Body of pancreas (tissue), 4 donors: ENCODE measurements around the gene DRC7. TPM values are rescaled to one million over a fixed set of nuclear protein-coding genes. Genes with fewer than 3 reads are reported as not detected.
A peak's percentile ranks its signal among the peaks of the same experiment; 100 is the strongest.

Experiments used
- ATAC-seq: fragments of 150-250 bp; one replicate; pipeline ENCODE4 v1.9.1; 2016
- DNase-seq, 4 donors: peaks; one replicate each; pipeline ENCODE4 v3.0.0-alpha.2; 2019
- H3K27ac ChIP-seq, 4 donors: fragments of 200-600 bp; sonication (generic); 1 replicate in 3 of 4; 2 replicates in 1 of 4; pipeline versions ENCODE4 v1.5.1 to v1.6.1; 2016 to 2019; ENCODE audit warnings: mild to moderate bottlenecking in 1 of 4, mixed read lengths in 1 of 4, moderate library complexity in 1 of 4
- H3K27me3 ChIP-seq, 2 donors: fragments of 200-600 bp; sonication (generic); one replicate each; pipeline ENCODE4 v1.6.0; 2016; ENCODE audit warnings: mild to moderate bottlenecking in 1 of 2
- H3K36me3 ChIP-seq, 2 donors: fragments of 200-600 bp; sonication (generic); replicated peaks in 1 of 2; 2 replicates each; pipeline ENCODE4 v1.5.1; 2016; ENCODE audit warnings: low read depth in 2 of 2; ENCODE audit not compliant: insufficient read depth in 1 of 2
- H3K4me1 ChIP-seq: fragments of 200-600 bp; sonication (generic); one replicate; pipeline ENCODE4 v1.6.0; 2016
- H3K4me3 ChIP-seq, 2 donors: fragments of 200-600 bp; sonication (generic); 1 replicate in 1 of 2; 2 replicates in 1 of 2; pipeline ENCODE4 v1.5.1; 2016 to 2019
- H3K9me3 ChIP-seq, 3 donors: fragments of 200-600 bp; sonication (generic); 1 replicate in 2 of 3; 2 replicates in 1 of 3; pipeline ENCODE4 v1.5.1; 2016
- CTCF ChIP-seq, 7 experiments: fragments of 450-650 bp in 4 of 7; fragments of 200-600 bp in 3 of 7; sonication (generic) in 3 of 7; IDR thresholded peaks; one replicate each; pipeline ENCODE4 v1.5.1; 2016 to 2019; ENCODE audit warnings: antibody characterized with exemption in 7 of 7
- POLR2A ChIP-seq, 3 donors: fragments of 450-650 bp; IDR thresholded peaks; one replicate each; pipeline ENCODE4 v1.6.1; 2016; ENCODE audit warnings: antibody characterized with exemption in 3 of 3, mild to moderate bottlenecking in 2 of 3
- WGBS, 2 donors: methylation state at CpG; one replicate each; pipeline ENCODE4 v1.1.5; 2017; 5-methylcytosine and 5-hydroxymethylcytosine counted together
- intact Hi-C: fragments of 100-400 bp; cut with DNase I; formaldehyde crosslinking; loops from one replicate; pipeline ENCODE4 v1.15.1; 2023
- total RNA-seq, 2 donors: library from RNA; depleted of rRNA; stranded (reverse); fragments of >200 nt; gene quantifications; one replicate each; pipeline ENCODE4 v1.1.0, GENCODE V29; 2016

DRC7 gene
- total RNA-seq, 2 donors from 2014 or later = 1.3 TPM; not detected in 1

- no peak for TF ChIP-seq CTCF (IDR thresholded peaks at IDR 0.05)
- no peaks in the 10 kb centered on the region for H3K4me1 ChIP-seq
- intact Hi-C loops = no loop called here
- ATAC-seq (no peak), DNase-seq (peak in 1 of 4 donors; percentile 4)
- no peak overlapping the region for H3K4me3 ChIP-seq
- no peaks in the 10 kb centered on the region for H3K36me3 ChIP-seq
- H3K27ac ChIP-seq = no peak overlapping the region
- 77 to 81% methylated on average over 8 to 11 of the region's 11 CpGs for WGBS, 2 donors
- no peaks in the 10 kb centered on the region for H3K27me3 ChIP-seq
- no peaks in the 10 kb centered on the region for H3K9me3 ChIP-seq
Measured at GRCh38 chr16:57748596-57748995, 54.0 kb downstream of the DRC7 start.

DNA sequence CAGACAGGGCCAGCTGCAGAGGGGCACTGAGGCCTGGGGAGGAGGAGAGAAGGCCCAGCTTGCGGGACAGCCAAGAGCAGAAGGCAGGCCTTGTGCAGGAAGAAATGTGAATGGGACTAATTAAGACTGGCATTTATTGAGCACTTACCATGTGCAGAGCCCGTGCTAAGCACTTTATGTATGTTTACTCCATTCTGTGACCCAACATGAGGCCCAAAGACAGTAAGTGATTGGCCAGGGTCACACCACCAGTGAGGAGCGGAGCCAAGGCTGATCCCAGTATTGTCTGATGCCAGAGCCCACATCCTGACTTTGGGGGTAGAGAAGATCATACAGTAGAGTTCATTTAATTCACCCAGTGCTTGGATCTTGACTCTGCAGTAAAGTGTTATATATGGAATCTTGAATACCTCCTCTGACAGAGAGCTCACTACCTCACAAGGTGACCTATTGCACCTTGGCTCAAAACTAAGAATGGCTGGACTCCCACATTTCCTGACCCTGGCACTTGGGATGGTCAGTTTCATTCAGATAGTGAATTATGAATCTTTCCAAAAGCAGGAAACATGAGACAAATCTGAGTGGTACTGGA, 54.6 kb downstream of the DRC7 start:
- no peak for ATAC-seq
- H3K27me3 ChIP-seq = no peaks in the 10 kb centered on the region
- no peak overlapping the region for H3K4me3 ChIP-seq
- no peak for DNase-seq
- 98 to 100% methylated on average over 3 of the region's 3 CpGs for WGBS, 2 donors
- TF ChIP-seq CTCF (IDR thresholded peaks at IDR 0.05) (no peak), POLR2A (IDR thresholded peaks at IDR 0.05) (no peak)
- no peaks in the 10 kb centered on the region for H3K36me3 ChIP-seq
- intact Hi-C loops = no loop called here
- no peak overlapping the region for H3K27ac ChIP-seq
- H3K4me1 ChIP-seq = no peaks in the 10 kb centered on the region
- H3K9me3 ChIP-seq = no peaks in the 10 kb centered on the region

GRCh38 chr16:57749856-57750452, 55.3 kb downstream of the DRC7 start:
- WGBS, 2 donors = 76 to 83% methylated on average over 5 of the region's 5 CpGs
- no peaks in the 10 kb centered on the region for H3K9me3 ChIP-seq
- H3K27ac ChIP-seq = no peak overlapping the region
- TF ChIP-seq CTCF (IDR thresholded peaks at IDR 0.05) = no peak
- TF ChIP-seq POLR2A (IDR thresholded peaks at IDR 0.05) = no peak
- H3K4me1 ChIP-seq = no peaks in the 10 kb centered on the region
- intact Hi-C loops = loop anchor here (5.0 to 10.0 kb wide), 2 partner anchors 107 to 245 kb away; no protein-coding TSS in a partner anchor
- no peaks in the 10 kb centered on the region for H3K27me3 ChIP-seq
- no peak overlapping the region for H3K4me3 ChIP-seq
- DNase-seq (no peak), ATAC-seq (no peak)
- H3K36me3 ChIP-seq = no peaks in the 10 kb centered on the region

- H3K4me3 ChIP-seq = no peak overlapping the region
- 88% methylated on average over 23 to 24 of the region's 24 CpGs for WGBS, 2 donors
- intact Hi-C loops = loop anchor here (5.0 to 10.0 kb wide), 2 partner anchors 106 to 244 kb away; no protein-coding TSS in a partner anchor
- no peaks in the 10 kb centered on the region for H3K9me3 ChIP-seq
- ATAC-seq = no peak
- H3K27ac ChIP-seq = no peak overlapping the region
- no peak for DNase-seq
- no peaks in the 10 kb centered on the region for H3K4me1 ChIP-seq
- TF ChIP-seq CTCF (IDR thresholded peaks at IDR 0.05) (no peak), POLR2A (IDR thresholded peaks at IDR 0.05) (no peak)
- no peaks in the 10 kb centered on the region for H3K27me3 ChIP-seq
- peaks cover 0 to 2% of the 10 kb centered on the region in 2 donors for H3K36me3 ChIP-seq
Measured at GRCh38 chr16:57750796-57751538, 56.4 kb downstream of the DRC7 start.
